Measurements from ENCODE around the gene NFE2L2.
"Not testable (repeated sequence)": the region's sequence is repeated elsewhere in the genome, so short reads cannot be mapped to it uniquely, and the experiment has no call there.

The NFE2L2 gene

GRCh38 chr2:177264693-177265587 is at the start of gene NFE2L2:
TSS of gene NFE2L2 (minus strand) at chr2:177264727. CDS start at chr2:177264576, 151 bp downstream.
- TF ChIP-seq POLR2A (IDR thresholded peaks at IDR 0.05; ENCODE audit: low read depth, low read length): peak; percentile 63
- DNase-seq (ENCODE audit: insufficient read length, low spot score) (peak; percentile 68), FAIRE-seq (no peak)

- TF ChIP-seq POLR2A (IDR thresholded peaks at IDR 0.05; ENCODE audit: low read depth, low read length): no peak
- FAIRE-seq (no peak), DNase-seq (ENCODE audit: insufficient read length, low spot score) (no peak)
These were observed 49.7 kb upstream of the NFE2L2 start for GRCh38 chr2:177314194-177314593.

GRCh38 chr2:177313162-177313781 is 48.7 kb upstream of the NFE2L2 start:
- no peak for TF ChIP-seq POLR2A (IDR thresholded peaks at IDR 0.05; ENCODE audit: low read depth, low read length)
- DNase-seq (ENCODE audit: insufficient read length, low spot score) (no peak), FAIRE-seq (no peak)

- TF ChIP-seq POLR2A (IDR thresholded peaks at IDR 0.05; ENCODE audit: low read depth, low read length): no peak
- no peak for FAIRE-seq
- DNase-seq (ENCODE audit: insufficient read length, low spot score): no peak
These were observed 48.0 kb upstream of the NFE2L2 start for GRCh38 chr2:177312562-177312961.

- not testable (repeated sequence) for DNase-seq (ENCODE audit: insufficient read length, low spot score); FAIRE-seq
These were observed 45.3 kb upstream of the NFE2L2 start for GRCh38 chr2:177309672-177310309.

GRCh38 chr2:177306550-177306949 is 42.0 kb upstream of the NFE2L2 start:
- no peak for DNase-seq (ENCODE audit: insufficient read length, low spot score)
- no peak for FAIRE-seq
- TF ChIP-seq POLR2A (IDR thresholded peaks at IDR 0.05; ENCODE audit: low read depth, low read length): no peak

GRCh38 chr2:177303939-177304338 is 39.4 kb upstream of the NFE2L2 start:
- FAIRE-seq (no peak), DNase-seq (ENCODE audit: insufficient read length, low spot score) (no peak)
- no peak for TF ChIP-seq POLR2A (IDR thresholded peaks at IDR 0.05; ENCODE audit: low read depth, low read length)

GRCh38 chr2:177302552-177302951 is 38.0 kb upstream of the NFE2L2 start:
- FAIRE-seq: no peak
- no peak for TF ChIP-seq POLR2A (IDR thresholded peaks at IDR 0.05; ENCODE audit: low read depth, low read length)
- no peak for DNase-seq (ENCODE audit: insufficient read length, low spot score)

GRCh38 chr2:177298191-177298590 is 33.7 kb upstream of the NFE2L2 start:
- FAIRE-seq: no peak
- TF ChIP-seq POLR2A (IDR thresholded peaks at IDR 0.05; ENCODE audit: low read depth, low read length): no peak
- no peak for DNase-seq (ENCODE audit: insufficient read length, low spot score)

- FAIRE-seq: peak; percentile 68
- no peak for TF ChIP-seq POLR2A (IDR thresholded peaks at IDR 0.05; ENCODE audit: low read depth, low read length)
- no peak for DNase-seq (ENCODE audit: insufficient read length, low spot score)
These were observed 31.5 kb upstream of the NFE2L2 start for GRCh38 chr2:177296040-177296439.

- no peak for FAIRE-seq
- DNase-seq (ENCODE audit: insufficient read length, low spot score): no peak
- TF ChIP-seq POLR2A (IDR thresholded peaks at IDR 0.05; ENCODE audit: low read depth, low read length): no peak
These were observed 31.0 kb upstream of the NFE2L2 start for GRCh38 chr2:177295484-177295883.

GRCh38 chr2:177291701-177292100 is 27.2 kb upstream of the NFE2L2 start:
- TF ChIP-seq POLR2A (IDR thresholded peaks at IDR 0.05; ENCODE audit: low read depth, low read length): no peak
- DNase-seq (ENCODE audit: insufficient read length, low spot score) (no peak), FAIRE-seq (no peak)

GRCh38 chr2:177289824-177290628 is 25.5 kb upstream of the NFE2L2 start:
- no peak for TF ChIP-seq POLR2A (IDR thresholded peaks at IDR 0.05; ENCODE audit: low read depth, low read length)
- FAIRE-seq: no peak
- no peak for DNase-seq (ENCODE audit: insufficient read length, low spot score)

- FAIRE-seq (no peak), DNase-seq (ENCODE audit: insufficient read length, low spot score) (no peak)
- TF ChIP-seq POLR2A (IDR thresholded peaks at IDR 0.05; ENCODE audit: low read depth, low read length): no peak
These were observed 23.3 kb upstream of the NFE2L2 start for GRCh38 chr2:177287814-177288213.
